ENCODE results near the gene MARCKSL1. TPM values are rescaled to one million over a fixed set of nuclear protein-coding genes. Genes with fewer than 3 reads are reported as not detected.
A peak's percentile ranks its signal among the peaks of the same experiment; 100 is the strongest.
"Not testable (repeated sequence)": the region's sequence is repeated elsewhere in the genome, so short reads cannot be mapped to it uniquely, and the experiment has no call there.

The MARCKSL1 gene
- total RNA-seq, 2 donors from 2014 or later = 34.5 to 53.9 TPM

DNA sequence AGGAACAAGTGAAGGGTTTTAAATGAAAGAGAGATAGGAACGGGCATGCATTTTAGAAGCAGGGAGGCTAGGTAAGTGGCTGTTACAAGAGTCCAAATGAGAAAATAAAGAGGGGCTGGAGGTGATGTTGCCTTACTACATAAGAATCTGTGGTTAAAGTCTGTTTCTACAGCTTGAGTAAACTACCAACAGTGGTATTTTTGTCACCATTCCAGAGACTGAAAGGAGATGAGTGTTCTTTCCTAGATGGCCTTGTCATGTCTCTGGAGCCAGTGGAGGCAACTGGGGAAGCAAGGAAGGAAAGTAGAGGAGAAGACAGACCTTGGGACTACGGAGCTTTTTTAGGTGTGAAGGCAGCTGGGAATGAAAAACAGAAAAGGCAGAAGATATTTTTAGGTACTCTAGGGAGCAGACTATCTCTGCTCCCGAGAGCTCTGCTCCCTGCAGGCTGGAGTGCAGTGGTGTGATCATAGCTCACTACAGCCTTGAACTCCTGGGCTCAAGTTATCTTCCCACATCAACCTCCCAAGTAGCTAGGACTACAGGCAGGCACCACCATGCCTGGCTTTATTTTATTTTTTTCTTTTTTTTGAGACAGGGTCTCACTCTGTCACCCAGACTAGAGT, 31.9 kb downstream of the MARCKSL1 start:
- DNase-seq (no peak), ATAC-seq (no peak)
- intact Hi-C loops (cut with DNase I) = no loop called here

DNA sequence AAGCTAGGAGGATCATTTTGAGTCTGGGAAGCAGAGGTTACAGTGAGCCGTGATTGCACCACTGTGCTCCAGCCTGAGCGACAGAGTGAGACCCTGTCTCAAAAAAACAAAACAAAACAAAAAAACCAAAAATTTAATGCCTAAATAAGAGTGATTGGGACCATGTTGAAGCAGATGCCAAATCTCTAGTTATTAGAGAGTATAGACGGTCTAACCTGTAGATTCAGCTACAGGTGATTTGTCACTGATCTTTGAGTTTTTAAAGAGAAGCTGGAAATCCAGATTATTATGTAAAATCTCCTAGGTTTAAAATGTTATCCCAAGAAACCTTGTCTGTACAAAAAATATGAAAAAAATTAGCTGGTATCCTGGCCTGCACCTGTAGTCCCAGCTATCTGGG, 32.7 kb downstream of the MARCKSL1 start:
- intact Hi-C loops (cut with DNase I) = no loop called here
- ATAC-seq (no peak), DNase-seq (no peak)

DNA sequence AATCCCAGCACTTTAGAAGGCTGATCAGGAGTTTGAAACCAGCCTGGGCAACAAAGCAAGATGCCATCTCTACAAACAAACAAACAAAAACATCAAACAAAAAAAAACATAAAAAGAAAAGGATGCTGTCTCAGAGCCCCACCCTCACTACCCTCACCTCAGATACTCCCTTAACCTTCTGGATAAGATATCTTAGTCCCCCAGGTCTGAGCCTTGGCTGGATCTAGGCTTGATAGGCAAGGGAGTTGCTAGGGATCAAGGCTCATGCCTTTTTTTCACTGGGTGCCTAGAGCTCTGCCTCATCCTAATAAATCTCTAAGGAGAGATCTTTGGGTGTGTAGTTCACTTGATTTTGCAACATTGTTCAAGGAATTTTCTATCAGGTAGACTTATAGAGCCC, 36.7 kb downstream of the MARCKSL1 start:
- ATAC-seq (no peak), DNase-seq (no peak)
- intact Hi-C loops (cut with DNase I) = loop anchor here in 1 of 2 donors (10.0 kb wide), 1 partner anchor 55 kb away; the partner anchor contains the start of gene FAM167B

DNA sequence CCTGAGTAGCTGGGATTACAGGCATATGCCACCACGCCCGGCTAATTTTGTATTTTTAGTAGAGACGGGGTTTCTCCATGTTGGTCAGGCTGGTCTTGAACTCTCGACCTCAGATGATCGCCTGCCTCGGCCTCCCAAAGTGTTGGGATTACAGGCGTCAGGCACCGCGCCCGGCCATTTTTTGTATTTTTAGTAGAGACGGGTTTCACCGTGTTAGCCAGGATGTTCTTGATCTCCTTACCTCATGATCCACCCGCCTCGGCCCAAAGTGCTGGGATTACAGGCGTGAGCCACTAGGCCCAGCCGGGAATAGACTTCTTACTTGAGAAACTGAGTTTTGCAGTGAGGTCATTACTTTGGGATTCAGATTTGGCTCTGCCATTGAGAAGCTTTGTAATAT, 37.8 kb downstream of the MARCKSL1 start:
- DNase-seq, ATAC-seq: not testable (repeated sequence)
- intact Hi-C loops (cut with DNase I) = loop anchor here in 1 of 2 donors (10.0 kb wide), 1 partner anchor 53 kb away; the partner anchor contains the start of gene FAM167B

DNA sequence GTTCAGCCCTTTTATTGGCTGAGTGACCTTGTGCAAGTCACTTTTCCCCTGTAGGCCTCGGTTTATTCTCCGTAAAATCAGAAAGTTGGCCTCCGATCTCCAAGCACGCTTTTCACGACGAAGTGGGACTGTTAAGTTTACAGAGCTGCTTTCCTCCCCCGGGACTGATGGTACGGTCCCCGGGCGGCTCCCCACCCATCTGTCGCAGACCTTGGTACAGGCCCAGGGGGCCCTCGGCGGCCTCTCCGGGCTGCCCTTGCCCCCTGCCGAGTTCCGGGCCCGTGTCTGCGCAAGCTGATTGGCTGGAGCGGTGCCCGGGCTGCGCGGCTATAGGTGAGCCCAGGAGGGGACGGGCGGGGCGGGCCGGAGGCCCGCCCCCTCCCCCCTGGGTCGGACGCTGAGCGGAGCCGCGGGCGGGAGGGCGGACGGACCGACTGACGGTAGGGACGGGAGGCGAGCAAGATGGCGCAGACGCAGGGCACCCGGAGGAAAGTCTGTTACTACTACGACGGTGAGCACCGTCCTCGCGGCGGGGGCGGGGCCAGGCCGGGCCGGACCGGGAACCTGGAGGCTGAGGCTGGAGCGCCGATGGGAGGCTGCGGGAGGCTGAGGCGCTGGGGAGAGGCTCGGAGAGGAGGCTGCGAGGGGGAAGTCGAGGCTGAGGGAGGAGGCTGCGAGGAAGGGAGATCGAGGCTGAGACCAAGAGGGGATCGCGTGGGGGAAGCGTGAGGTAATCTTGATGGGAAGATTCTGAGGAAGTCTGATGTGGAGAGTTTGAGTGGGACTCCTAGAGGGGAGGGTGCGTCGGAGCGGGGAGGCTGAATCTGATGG, 44.1 kb downstream of the MARCKSL1 start, which contains the start of gene HDAC1:
TSS of gene HDAC1 (plus strand) at position 376 of the 831 bp plus-strand sequence. CDS start at position 463, 87 bp downstream.
- DNase-seq (peak; percentile 97), ATAC-seq (peak; percentile 99)
- intact Hi-C loops (cut with DNase I) = loop anchor here in 1 of 2 donors (10.0 kb wide), 1 partner anchor 47 kb away; the partner anchor contains the start of gene FAM167B

DNA sequence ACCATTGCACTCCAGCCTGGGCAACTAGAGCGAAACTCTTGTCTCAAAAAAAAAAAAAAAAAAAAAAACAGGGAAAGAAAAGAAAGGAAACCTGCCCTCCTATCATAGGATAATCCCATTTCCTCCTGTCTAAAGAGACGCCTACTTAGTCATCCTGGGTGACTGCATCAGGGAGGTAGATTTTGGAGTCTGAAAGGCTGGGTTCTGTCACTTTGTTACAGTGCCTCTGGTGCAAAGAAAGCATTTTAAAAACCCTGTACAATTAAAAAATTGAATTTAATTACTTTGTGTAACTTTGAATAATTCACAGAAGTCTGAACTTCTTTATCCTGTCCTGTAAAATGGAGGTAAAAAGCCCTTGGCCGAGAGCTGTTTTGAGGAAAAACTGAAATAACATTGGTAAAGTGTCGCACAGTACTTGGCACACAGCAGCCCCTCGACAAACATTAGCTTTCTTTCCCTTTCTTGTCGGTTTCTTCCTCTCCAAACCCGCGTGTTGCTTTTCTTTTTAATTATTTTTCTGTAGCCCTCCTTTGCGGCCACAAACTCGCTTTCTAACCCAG, 44.8 kb downstream of the MARCKSL1 start:
- no peak for DNase-seq
- ATAC-seq = peak in 1 of 2 donors; percentile 8
- intact Hi-C loops (cut with DNase I) = loop anchor here in 1 of 2 donors (10.0 kb wide), 1 partner anchor 46 kb away; the partner anchor contains the start of gene FAM167B

DNA sequence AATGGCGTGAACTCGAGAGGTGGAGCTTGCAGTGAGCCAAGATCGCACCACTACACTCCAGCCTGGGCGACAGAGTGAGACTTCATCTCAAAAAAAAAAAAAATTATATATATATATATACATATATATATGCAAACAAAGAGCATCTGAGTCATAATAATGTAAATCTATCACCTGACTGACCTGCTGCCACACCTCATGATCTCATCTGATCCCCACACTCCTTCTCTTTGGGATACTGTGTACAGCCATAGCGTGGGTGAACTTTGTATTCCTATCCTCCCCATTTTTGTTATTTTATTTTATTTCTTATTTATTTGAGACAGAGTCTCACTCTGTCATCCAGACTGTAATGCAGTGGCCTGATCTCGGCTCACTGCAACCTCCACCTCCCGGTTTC, 46.8 kb downstream of the MARCKSL1 start:
- intact Hi-C loops (cut with DNase I) = no loop called here
- ATAC-seq (no peak), DNase-seq (no peak)

DNA sequence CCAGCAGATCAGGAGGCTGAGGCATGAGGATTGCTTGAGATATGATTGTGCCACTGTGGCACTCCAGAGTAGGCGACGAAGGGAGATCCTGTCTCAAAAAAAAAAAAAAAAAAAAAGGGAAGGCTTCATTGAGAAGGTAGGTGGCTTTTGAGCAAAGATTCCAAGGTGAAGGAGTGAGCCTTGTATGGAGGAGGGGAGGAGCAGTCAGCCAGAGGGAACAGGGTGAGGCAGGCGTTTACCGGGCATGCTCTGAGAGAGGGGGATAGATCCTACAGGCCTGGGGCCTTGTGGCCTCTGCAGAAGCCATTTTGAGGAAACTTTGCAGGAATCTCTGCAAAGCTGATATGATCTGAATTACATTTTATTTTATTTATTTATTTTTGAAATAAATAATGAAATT, 49.3 kb downstream of the MARCKSL1 start:
- ATAC-seq = no peak
- DNase-seq = no peak
- intact Hi-C loops (cut with DNase I) = no loop called here

DNA sequence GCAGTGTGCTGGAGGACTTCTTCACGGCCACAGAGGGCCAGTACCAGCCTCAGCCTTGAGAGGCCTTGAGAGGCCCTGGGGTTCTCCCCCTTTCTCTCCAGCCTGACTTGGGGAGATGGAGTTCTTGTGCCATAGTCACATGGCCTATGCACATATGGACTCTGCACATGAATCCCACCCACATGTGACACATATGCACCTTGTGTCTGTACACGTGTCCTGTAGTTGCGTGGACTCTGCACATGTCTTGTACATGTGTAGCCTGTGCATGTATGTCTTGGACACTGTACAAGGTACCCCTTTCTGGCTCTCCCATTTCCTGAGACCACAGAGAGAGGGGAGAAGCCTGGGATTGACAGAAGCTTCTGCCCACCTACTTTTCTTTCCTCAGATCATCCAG, 50.4 kb downstream of the MARCKSL1 start:
- no peak for DNase-seq
- ATAC-seq = no peak
- intact Hi-C loops (cut with DNase I) = no loop called here

DNA sequence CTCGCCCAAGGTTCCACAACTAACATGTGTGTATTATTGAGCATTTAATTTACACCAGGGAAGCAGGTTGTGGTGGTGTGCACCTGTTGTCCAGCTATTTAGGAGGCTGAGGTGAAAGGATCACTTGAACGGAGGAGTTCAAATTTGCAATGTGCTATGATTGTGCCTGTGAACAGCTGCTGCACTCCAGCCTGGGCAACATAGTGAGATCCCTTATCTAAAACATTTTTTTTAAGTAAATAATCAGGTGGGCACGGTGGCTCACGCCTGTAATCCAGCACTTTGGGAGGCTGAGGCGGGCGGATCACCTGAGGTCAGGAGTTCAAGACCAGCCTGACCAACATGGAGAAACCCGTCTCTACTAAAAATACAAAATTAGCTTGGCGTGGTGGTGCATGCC, 51.3 kb downstream of the MARCKSL1 start:
- DNase-seq; ATAC-seq; intact Hi-C loops (cut with DNase I): not testable (repeated sequence)

Other genes starting within 250 kb of the MARCKSL1 start
- gene KPNA6, start 228.2 kb downstream of the MARCKSL1 start, total RNA-seq = 10 to 100 TPM; 59.3 to 73.3 TPM
- 10 to 100 TPM; 20.3 to 35.6 TPM for gene TXLNA, start 156.6 kb downstream of the MARCKSL1 start, total RNA-seq
- 10 to 100 TPM in 1 of 2 donors, 1 to 10 TPM in 1; 7.5 to 13.8 TPM for gene CCDC28B, start 135.6 kb downstream of the MARCKSL1 start, total RNA-seq
- gene IQCC, start 130.6 kb downstream of the MARCKSL1 start, total RNA-seq = under 1 TPM; 0.76 to 0.97 TPM
- not detected for gene DCDC2B, start 127.1 kb downstream of the MARCKSL1 start, total RNA-seq
- 1 to 10 TPM; 8.8 to 9.9 TPM for gene TMEM234, start 113.9 kb downstream of the MARCKSL1 start, total RNA-seq
- gene EIF3I, start 113.8 kb downstream of the MARCKSL1 start, total RNA-seq = 100 to 1,000 TPM in 1 of 2 donors, 10 to 100 TPM in 1; 95.1 to 110 TPM
- gene FAM167B, start 89.0 kb downstream of the MARCKSL1 start, total RNA-seq = 1 to 10 TPM; 5.5 to 9.8 TPM
- 1 to 10 TPM; 1.2 to 2.6 TPM for gene LCK, start 85.0 kb downstream of the MARCKSL1 start, total RNA-seq
- 10 to 100 TPM; 34.8 to 34.9 TPM for gene HDAC1, start 44.1 kb downstream of the MARCKSL1 start, total RNA-seq
- gene FAM229A, start 26.3 kb upstream of the MARCKSL1 start, total RNA-seq = 1 to 10 TPM; 1.8 to 2.6 TPM
- under 1 TPM; 0.44 to 0.79 TPM for gene TSSK3, start 26.3 kb upstream of the MARCKSL1 start, total RNA-seq
- 10 to 100 TPM; 42.2 to 43.8 TPM for gene BSDC1, start 58.2 kb upstream of the MARCKSL1 start, total RNA-seq
- under 1 TPM in 1 of 2 donors, not detected in 1; 0.03 TPM for gene ZBTB8B, start 128.8 kb upstream of the MARCKSL1 start, total RNA-seq
- gene ZBTB8A, start 203.2 kb upstream of the MARCKSL1 start, total RNA-seq = 1 to 10 TPM; 3.0 to 4.7 TPM

Measured in left cardiac atrium (tissue), 4 donors.